Caco-2 (cell line): Measurements from ENCODE around the gene RPL7A. TPM values are rescaled to one million over a fixed set of nuclear protein-coding genes. Genes with fewer than 3 reads are reported as not detected.

ENCODE experiments used
- BruUV-seq: library from RNA; stranded (reverse); fragments of 400-500 nt; replicated peaks from 2 replicates; lab custom pipeline; 2021; lab: Mats Ljungman, UMichigan
- CTCF ChIA-PET: fragments of 300-600 bp; sonication (Branson Sonifier 250); formaldehyde crosslinking; loops from one replicate; lab custom pipeline; 2022; ENCODE audit warnings: antibody characterized with exemption; lab: Charles Lee
- POLR2A ChIA-PET: fragments of 300-600 bp; sonication (Branson Sonifier 250); formaldehyde crosslinking; loops from one replicate; lab custom pipeline; 2022; ENCODE audit warnings: antibody characterized with exemption; lab: Charles Lee
- DNase-seq, 2 experiments: peaks; one replicate each; pipeline versions ENCODE4 v3.0.0 to v3.0.0-alpha.2; 2020 to 2022
- H3K27me3 ChIP-seq: replicated peaks from 2 replicates; pipeline ENCODE4 v1.6.0; 2011; ENCODE audit warnings: low read length; ENCODE audit not compliant: control insufficient read depth, insufficient read depth
- H3K36me3 ChIP-seq: 2 replicates; pipeline ENCODE4 v1.5.1; 2011; ENCODE audit warnings: low read length; ENCODE audit not compliant: control insufficient read depth, insufficient read depth
- H3K4me1 ChIP-seq: fragments of 250-450 bp; sonication (Bioruptor Pico); 2 replicates; pipeline ENCODE4 v1.5.1; 2020; ENCODE audit warnings: mild to moderate bottlenecking
- H3K4me3 ChIP-seq: 2 replicates; pipeline ENCODE4 v1.5.1; 2011; ENCODE audit warnings: low read depth, mild to moderate bottlenecking, control low read depth, low read length
- H3K9me3 ChIP-seq: fragments of 250-450 bp; sonication (Bioruptor Pico); 2 replicates; pipeline ENCODE4 v1.5.1; 2020; ENCODE audit warnings: mild to moderate bottlenecking, moderate library complexity
- H3K27ac Mint-ChIP-seq: one replicate; pipeline ENCODE4 v1.8.0; 2022; ENCODE audit warnings: mixed read lengths; ENCODE audit not compliant: unreplicated experiment
- H3K27me3 Mint-ChIP-seq: one replicate; pipeline ENCODE4 v1.8.0; 2022; ENCODE audit warnings: mixed read lengths; ENCODE audit not compliant: insufficient read depth, unreplicated experiment
- H3K36me3 Mint-ChIP-seq: one replicate; pipeline ENCODE4 v1.8.0; 2022; ENCODE audit warnings: mild to moderate bottlenecking, mixed read lengths; ENCODE audit not compliant: insufficient read depth, unreplicated experiment
- H3K4me1 Mint-ChIP-seq: one replicate; pipeline ENCODE4 v1.8.0; 2022; ENCODE audit warnings: low read depth, mixed read lengths; ENCODE audit not compliant: unreplicated experiment
- H3K4me3 Mint-ChIP-seq: one replicate; pipeline ENCODE4 v1.8.0; 2022; ENCODE audit warnings: mild to moderate bottlenecking, moderate library complexity, mixed read lengths; ENCODE audit not compliant: unreplicated experiment
- H3K9me3 Mint-ChIP-seq: one replicate; pipeline ENCODE4 v1.8.0; 2022; ENCODE audit warnings: mixed read lengths; ENCODE audit not compliant: unreplicated experiment
- intact Hi-C: fragments of 100-400 bp; cut with micrococcal nuclease; formaldehyde crosslinking; loops from one replicate; pipeline ENCODE4 v1.10.0; 2022; ENCODE audit not compliant: unreplicated experiment
- total RNA-seq: library from RNA; stranded (reverse); gene quantifications from 2 replicates; pipeline ENCODE4 v1.2.3, GENCODE V29; 2022
- TF ChIP-seq, protein P1 (sequence below), 2 experiments: fragments of 200-600 bp in 1 of 2; IDR thresholded peaks; 1 replicate in 1 of 2; 2 replicates in 1 of 2; pipeline versions ENCODE4 v1.5.1 to v1.8.0; 2011 to 2022; ENCODE audit warnings: antibody characterized with exemption in 1 of 2, control low read depth in 1 of 2, inconsistent platforms in 1 of 2, low read depth in 1 of 2, low read length in 1 of 2, mild to moderate bottlenecking in 1 of 2, moderate library complexity in 1 of 2; ENCODE audit not compliant: insufficient read depth in 1 of 2, severe bottlenecking in 1 of 2, unreplicated experiment in 1 of 2

The RPL7A gene
- total RNA-seq, 1 experiment from 2014 or later, result 1,995 TPM

DNA sequence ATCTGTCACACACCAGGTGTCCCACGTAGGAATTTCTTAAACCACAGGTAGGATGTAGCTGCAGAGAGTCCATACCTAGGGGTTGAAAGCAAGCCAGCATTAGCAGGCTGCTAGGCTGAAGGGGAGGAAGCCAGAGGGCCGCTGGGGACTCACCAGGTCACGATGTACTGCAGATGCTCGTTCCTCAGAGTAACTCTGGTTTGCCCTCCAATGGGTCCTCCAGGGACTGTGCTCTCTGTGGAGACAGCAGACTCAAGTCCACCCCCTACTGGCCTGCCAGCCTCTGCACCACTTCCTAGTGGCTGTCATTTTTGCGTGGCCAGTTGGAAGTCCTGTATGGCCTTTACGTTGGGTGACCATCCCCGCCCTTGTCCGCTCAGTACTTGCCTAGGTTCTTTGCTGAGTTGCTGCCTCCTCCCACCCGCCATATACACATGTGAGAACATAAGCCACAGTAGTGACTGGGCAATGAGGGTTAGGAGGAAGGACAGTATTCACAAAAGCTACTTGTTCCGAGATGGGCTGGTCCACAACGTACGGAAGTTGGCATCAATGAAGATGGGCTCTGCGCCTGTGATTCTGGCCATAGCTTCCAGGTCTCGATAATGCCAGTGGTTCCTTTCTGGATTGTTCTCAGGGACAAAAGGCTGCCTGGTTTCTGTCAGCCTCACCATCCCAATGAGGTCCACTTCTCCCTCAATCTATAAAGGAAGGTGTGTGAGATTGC is 4.1 kb downstream of the RPL7A start:
- Mint-ChIP-seq H3K4me3 (no peak overlapping the region), H3K36me3 (peaks cover 93% of the 10 kb centered on the region), H3K4me1 (peaks cover 2% of the 10 kb centered on the region), H3K9me3 (no peaks in the 10 kb centered on the region), H3K27me3 (no peaks in the 10 kb centered on the region), H3K27ac (no peak overlapping the region)
- Histone ChIP-seq H3K4me3 (no peak overlapping the region), H3K36me3 (peaks cover 16% of the 10 kb centered on the region), H3K9me3 (no peaks in the 10 kb centered on the region), H3K4me1 (peaks cover 12% of the 10 kb centered on the region), H3K27me3 (no peaks in the 10 kb centered on the region)
- ChIA-PET POLR2A (interaction anchor here (0.6 to 1.1 kb wide), 2 partner anchors 13 to 706 kb away, joined by 4 to 5 read pairs; no protein-coding TSS in a partner anchor), CTCF (no interaction called here)
- peak; percentile 70 to 81 for DNase-seq
- TF ChIP-seq, protein P1, sequence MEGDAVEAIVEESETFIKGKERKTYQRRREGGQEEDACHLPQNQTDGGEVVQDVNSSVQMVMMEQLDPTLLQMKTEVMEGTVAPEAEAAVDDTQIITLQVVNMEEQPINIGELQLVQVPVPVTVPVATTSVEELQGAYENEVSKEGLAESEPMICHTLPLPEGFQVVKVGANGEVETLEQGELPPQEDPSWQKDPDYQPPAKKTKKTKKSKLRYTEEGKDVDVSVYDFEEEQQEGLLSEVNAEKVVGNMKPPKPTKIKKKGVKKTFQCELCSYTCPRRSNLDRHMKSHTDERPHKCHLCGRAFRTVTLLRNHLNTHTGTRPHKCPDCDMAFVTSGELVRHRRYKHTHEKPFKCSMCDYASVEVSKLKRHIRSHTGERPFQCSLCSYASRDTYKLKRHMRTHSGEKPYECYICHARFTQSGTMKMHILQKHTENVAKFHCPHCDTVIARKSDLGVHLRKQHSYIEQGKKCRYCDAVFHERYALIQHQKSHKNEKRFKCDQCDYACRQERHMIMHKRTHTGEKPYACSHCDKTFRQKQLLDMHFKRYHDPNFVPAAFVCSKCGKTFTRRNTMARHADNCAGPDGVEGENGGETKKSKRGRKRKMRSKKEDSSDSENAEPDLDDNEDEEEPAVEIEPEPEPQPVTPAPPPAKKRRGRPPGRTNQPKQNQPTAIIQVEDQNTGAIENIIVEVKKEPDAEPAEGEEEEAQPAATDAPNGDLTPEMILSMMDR (IDR thresholded peaks at IDR 0.05; ENCODE audit: insufficient read depth in 1 of 2, low read depth in 1 of 2, low read length in 1 of 2, severe bottlenecking in 1 of 2, unreplicated experiment in 1 of 2), result peak; percentile 43 to 47
- TSS peak; percentile 12 for BruUV-seq
- intact Hi-C loops, result no loop called here

DNA sequence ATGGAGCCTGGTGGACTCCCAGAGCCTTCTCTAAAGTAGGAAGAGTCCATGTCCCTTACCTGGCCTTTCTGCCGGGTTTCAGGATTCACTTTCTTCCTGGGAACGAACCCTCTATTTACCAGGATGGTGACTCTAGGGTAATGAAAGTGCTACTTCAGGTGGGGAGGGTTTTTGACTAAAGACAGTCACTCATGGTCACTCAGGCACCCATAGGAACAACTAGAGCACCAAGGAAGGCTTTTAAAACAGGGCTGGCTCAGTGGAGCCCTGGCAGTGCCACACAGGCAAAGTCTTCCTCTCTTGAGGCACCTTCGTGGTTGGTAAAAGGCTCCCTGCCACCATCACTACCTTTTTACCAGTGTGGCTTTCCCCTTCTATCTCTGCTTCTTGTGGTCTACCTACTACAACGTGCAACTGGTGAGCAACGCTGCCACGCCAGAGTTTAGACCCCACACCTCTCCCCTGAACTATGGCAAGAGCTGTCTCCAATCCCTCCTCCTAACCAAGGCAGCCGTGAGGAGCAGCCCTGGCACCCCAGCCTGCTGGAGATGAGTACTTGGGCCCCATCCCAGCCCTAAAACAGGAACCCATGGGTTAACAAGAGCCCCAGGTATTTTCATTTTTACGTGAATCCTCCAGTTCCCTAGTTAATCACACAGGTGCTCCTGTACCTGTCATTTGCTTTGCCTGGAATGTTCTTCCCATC is 4.8 kb downstream of the RPL7A start:
- no peak overlapping the region for H3K27ac Mint-ChIP-seq
- BruUV-seq, result no TSS peak
- H3K4me3 ChIP-seq, result no peak overlapping the region
- TF ChIP-seq, protein P1 (IDR thresholded peaks at IDR 0.05; ENCODE audit: insufficient read depth in 1 of 2, low read depth in 1 of 2, low read length in 1 of 2, severe bottlenecking in 1 of 2, unreplicated experiment in 1 of 2), result no peak
- POLR2A ChIA-PET, result interaction anchor here (0.6 to 1.3 kb wide), 3 partner anchors 14 to 107 kb away, joined by 4 to 5 read pairs (median 4); partner anchors contain the start of genes CACFD1 and SURF6
- H3K4me3 Mint-ChIP-seq, result no peak overlapping the region
- peaks cover 94% of the 10 kb centered on the region for H3K36me3 Mint-ChIP-seq
- peaks cover 19% of the 10 kb centered on the region for H3K4me1 ChIP-seq
- no peaks in the 10 kb centered on the region for H3K27me3 Mint-ChIP-seq
- H3K27me3 ChIP-seq, result no peaks in the 10 kb centered on the region
- CTCF ChIA-PET, result no interaction called here
- intact Hi-C loops, result no loop called here
- H3K4me1 Mint-ChIP-seq, result no peaks in the 10 kb centered on the region
- H3K9me3 Mint-ChIP-seq, result no peaks in the 10 kb centered on the region
- DNase-seq, result no peak
- H3K9me3 ChIP-seq, result no peaks in the 10 kb centered on the region
- peaks cover 16% of the 10 kb centered on the region for H3K36me3 ChIP-seq

DNA sequence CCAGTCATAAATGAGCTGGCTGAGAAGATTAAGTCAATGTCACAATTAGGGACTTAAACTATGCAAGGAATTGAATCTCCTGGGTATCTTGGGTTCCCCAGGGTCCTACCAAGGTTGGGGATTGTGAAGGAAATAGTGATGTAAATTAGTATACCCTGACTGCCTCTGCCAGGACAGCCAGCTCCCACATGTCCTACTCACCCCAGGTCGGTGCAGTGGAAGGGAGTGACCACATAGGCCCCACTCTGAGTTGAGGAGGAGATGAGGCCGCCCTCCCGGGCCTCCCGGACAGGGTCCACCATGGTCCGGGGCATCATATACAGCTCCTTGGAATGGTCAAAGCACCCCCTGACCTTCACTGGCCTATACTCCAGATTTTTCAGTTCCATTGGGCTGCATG is 5.5 kb downstream of the RPL7A start:
- Histone ChIP-seq H3K4me1 (peaks cover 19% of the 10 kb centered on the region), H3K36me3 (peaks cover 16% of the 10 kb centered on the region), H3K27me3 (no peaks in the 10 kb centered on the region), H3K4me3 (no peak overlapping the region), H3K9me3 (no peaks in the 10 kb centered on the region)
- intact Hi-C loops, result no loop called here
- no peak overlapping the region for H3K4me3 Mint-ChIP-seq
- no peak for DNase-seq
- CTCF ChIA-PET, result no interaction called here
- peaks cover 94% of the 10 kb centered on the region for H3K36me3 Mint-ChIP-seq
- no TSS peak for BruUV-seq
- no peaks in the 10 kb centered on the region for H3K27me3 Mint-ChIP-seq
- H3K27ac Mint-ChIP-seq, result no peak overlapping the region
- TF ChIP-seq, protein P1 (IDR thresholded peaks at IDR 0.05; ENCODE audit: insufficient read depth in 1 of 2, low read depth in 1 of 2, low read length in 1 of 2, severe bottlenecking in 1 of 2, unreplicated experiment in 1 of 2), result no peak
- H3K4me1 Mint-ChIP-seq, result peaks cover 6% of the 10 kb centered on the region
- POLR2A ChIA-PET, result interaction anchor here (0.6 to 1.3 kb wide), 3 partner anchors 13 to 106 kb away, joined by 4 to 5 read pairs (median 4); partner anchors contain the start of genes CACFD1 and SURF6
- H3K9me3 Mint-ChIP-seq, result no peaks in the 10 kb centered on the region
